ENCODE measurements around the gene VAPB.

DNA sequence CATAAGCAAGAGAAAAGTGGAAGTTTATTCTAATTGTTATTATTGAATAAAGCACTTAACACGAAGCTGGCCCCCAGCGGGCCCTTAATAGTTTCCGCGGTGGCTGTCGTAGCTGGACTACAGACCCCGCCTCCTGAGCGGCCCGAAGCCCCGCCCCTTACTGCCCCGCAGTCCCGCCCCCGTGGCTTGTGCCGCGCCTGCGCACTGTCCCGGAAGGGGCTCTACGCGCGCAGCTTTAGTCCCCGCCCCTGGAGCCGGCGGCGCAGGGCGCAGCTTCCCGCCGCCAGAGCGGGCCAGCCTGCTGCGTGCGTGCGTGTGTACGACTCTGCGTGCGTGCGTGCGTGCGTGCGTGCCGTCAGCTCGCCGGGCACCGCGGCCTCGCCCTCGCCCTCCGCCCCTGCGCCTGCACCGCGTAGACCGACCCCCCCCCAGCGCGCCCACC is at the start of gene VAPB:
- no peak for TF ChIP-seq POLR2A (IDR thresholded peaks at IDR 0.05)
- TF ChIP-seq, protein P1, sequence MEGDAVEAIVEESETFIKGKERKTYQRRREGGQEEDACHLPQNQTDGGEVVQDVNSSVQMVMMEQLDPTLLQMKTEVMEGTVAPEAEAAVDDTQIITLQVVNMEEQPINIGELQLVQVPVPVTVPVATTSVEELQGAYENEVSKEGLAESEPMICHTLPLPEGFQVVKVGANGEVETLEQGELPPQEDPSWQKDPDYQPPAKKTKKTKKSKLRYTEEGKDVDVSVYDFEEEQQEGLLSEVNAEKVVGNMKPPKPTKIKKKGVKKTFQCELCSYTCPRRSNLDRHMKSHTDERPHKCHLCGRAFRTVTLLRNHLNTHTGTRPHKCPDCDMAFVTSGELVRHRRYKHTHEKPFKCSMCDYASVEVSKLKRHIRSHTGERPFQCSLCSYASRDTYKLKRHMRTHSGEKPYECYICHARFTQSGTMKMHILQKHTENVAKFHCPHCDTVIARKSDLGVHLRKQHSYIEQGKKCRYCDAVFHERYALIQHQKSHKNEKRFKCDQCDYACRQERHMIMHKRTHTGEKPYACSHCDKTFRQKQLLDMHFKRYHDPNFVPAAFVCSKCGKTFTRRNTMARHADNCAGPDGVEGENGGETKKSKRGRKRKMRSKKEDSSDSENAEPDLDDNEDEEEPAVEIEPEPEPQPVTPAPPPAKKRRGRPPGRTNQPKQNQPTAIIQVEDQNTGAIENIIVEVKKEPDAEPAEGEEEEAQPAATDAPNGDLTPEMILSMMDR (IDR thresholded peaks at IDR 0.05), result no peak
